ENCODE data around the gene UBE2D1. TPM values are rescaled to one million over a fixed set of nuclear protein-coding genes. Genes with fewer than 3 reads are reported as not detected.

UBE2D1 gene
- total and polyA plus RNA-seq, 9 of the 15 experiments (the other 6 are each of a cell fraction or from before 2014, with no cell fraction given) = 4.1 to 24.4 (median 12.3) TPM

DNA sequence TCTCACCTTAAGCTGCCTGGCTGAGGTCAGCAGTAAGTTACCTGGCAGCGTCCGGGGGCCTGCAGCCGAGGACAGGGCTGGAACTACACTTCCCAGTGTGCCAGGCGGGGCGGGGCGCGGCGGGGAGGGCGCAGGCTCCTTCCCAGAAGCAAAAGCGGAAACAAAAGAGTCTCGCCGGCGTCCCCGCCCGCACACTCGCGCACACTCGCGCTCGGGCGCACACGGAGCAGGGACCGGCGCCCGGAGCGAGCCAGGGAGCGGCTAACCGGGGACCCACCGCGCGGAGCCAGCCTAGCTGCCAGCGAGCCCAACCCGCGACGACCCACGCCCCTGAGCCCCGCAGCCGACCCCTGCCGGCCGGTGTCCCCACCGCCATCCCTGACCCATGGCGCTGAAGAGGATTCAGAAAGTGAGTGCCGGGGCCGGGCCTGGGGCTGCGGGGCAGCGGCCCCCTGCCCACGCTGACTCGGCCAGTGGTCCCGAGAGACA is at the start of gene UBE2D1 (continued):
- peak; percentile 4 for TF ChIP-seq RBM25 (IDR thresholded peaks at IDR 0.05; ENCODE audit: low read depth, low read length, severe bottlenecking)
- no peak for TF ChIP-seq NR2C1 (IDR thresholded peaks at IDR 0.05)
- peak; percentile 67 for TF ChIP-seq NR2C1 (tag; IDR thresholded peaks at IDR 0.05)
- TF ChIP-seq PHF20 (IDR thresholded peaks at IDR 0.05; ENCODE audit: partially characterized antibody) = peak; percentile 68
- TF ChIP-seq, protein P1, sequence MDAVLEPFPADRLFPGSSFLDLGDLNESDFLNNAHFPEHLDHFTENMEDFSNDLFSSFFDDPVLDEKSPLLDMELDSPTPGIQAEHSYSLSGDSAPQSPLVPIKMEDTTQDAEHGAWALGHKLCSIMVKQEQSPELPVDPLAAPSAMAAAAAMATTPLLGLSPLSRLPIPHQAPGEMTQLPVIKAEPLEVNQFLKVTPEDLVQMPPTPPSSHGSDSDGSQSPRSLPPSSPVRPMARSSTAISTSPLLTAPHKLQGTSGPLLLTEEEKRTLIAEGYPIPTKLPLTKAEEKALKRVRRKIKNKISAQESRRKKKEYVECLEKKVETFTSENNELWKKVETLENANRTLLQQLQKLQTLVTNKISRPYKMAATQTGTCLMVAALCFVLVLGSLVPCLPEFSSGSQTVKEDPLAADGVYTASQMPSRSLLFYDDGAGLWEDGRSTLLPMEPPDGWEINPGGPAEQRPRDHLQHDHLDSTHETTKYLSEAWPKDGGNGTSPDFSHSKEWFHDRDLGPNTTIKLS (IDR thresholded peaks at IDR 0.05; ENCODE audit: borderline replicate concordance, low read depth) = peak; percentile 69; the same call in 1 of the 2 replicates
- no peak for TF ChIP-seq SREBF2 (CRISPR knock-in tag; IDR thresholded peaks at IDR 0.05)
- peak; percentile 97 to 99 for TF ChIP-seq MAZ (CRISPR knock-in tag; conservative IDR thresholded peaks at IDR 0.05 in 1 of 2, IDR thresholded peaks at IDR 0.05 in 1 of 2)
- TF ChIP-seq PTBP1 (IDR thresholded peaks at IDR 0.05; ENCODE audit: low read depth, low read length) = no peak
- peak; percentile 51; the same call in 1 of the 2 replicates for TF ChIP-seq ELF2 (CRISPR knock-in tag; IDR thresholded peaks at IDR 0.05)
- no peak for TF ChIP-seq BCOR (IDR thresholded peaks at IDR 0.05)
- TF ChIP-seq RB1 (IDR thresholded peaks at IDR 0.05; ENCODE audit: low read depth) = peak; percentile 58; the same call in 1 of the 2 replicates
- TF ChIP-seq CAMTA2 (CRISPR knock-in tag; conservative IDR thresholded peaks at IDR 0.05) = no peak
- peak; percentile 82 for TF ChIP-seq GABPA (tag; conservative IDR thresholded peaks at IDR 0.05; ENCODE audit: low read depth)
- no peak for TF ChIP-seq U2AF2 (optimal IDR thresholded peaks at IDR 0.05; ENCODE audit: low read depth, low read length)
- TF ChIP-seq CBX1 (IDR thresholded peaks at IDR 0.05; ENCODE audit: low read depth) = peak; percentile 73
- TF ChIP-seq YY1 (IDR thresholded peaks at IDR 0.05; ENCODE audit: borderline replicate concordance in 1 of 3, control insufficient read depth in 1 of 3, extremely low read depth in 1 of 3, insufficient read depth in 3 of 3, insufficient read length in 1 of 3, insufficient replicate concordance in 2 of 3, low read depth in 1 of 3, low read length in 2 of 3) = peak in 2 of 3 experiments; percentile 29 to 44
- TF ChIP-seq ZNF764 (CRISPR knock-in tag; IDR thresholded peaks at IDR 0.05; ENCODE audit: low read depth) = peak; percentile 49; the same call in 1 of the 2 replicates
- TF ChIP-seq, protein P2, sequence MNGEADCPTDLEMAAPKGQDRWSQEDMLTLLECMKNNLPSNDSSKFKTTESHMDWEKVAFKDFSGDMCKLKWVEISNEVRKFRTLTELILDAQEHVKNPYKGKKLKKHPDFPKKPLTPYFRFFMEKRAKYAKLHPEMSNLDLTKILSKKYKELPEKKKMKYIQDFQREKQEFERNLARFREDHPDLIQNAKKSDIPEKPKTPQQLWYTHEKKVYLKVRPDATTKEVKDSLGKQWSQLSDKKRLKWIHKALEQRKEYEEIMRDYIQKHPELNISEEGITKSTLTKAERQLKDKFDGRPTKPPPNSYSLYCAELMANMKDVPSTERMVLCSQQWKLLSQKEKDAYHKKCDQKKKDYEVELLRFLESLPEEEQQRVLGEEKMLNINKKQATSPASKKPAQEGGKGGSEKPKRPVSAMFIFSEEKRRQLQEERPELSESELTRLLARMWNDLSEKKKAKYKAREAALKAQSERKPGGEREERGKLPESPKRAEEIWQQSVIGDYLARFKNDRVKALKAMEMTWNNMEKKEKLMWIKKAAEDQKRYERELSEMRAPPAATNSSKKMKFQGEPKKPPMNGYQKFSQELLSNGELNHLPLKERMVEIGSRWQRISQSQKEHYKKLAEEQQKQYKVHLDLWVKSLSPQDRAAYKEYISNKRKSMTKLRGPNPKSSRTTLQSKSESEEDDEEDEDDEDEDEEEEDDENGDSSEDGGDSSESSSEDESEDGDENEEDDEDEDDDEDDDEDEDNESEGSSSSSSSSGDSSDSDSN (IDR thresholded peaks at IDR 0.05; ENCODE audit: borderline replicate concordance in 1 of 2, low read depth in 2 of 2, low read length in 2 of 2) = peak in 1 of 2 experiments; percentile 64; a peak in 1 of 4 replicates
- no peak for TF ChIP-seq HLTF (IDR thresholded peaks at IDR 0.05)
- TF ChIP-seq ILK (tag; IDR thresholded peaks at IDR 0.05; ENCODE audit: borderline replicate concordance, low read depth) = no peak
- TF ChIP-seq ATF7 (IDR thresholded peaks at IDR 0.05) = peak; percentile 43; the same call in 1 of the 2 replicates
- TF ChIP-seq GABPB2 (CRISPR knock-in tag; conservative IDR thresholded peaks at IDR 0.05) = no peak
- peak; percentile 84 to 87 for TF ChIP-seq NRF1 (conservative IDR thresholded peaks at IDR 0.05 in 1 of 2, IDR thresholded peaks at IDR 0.05 in 1 of 2)
- TF ChIP-seq, protein P3, sequence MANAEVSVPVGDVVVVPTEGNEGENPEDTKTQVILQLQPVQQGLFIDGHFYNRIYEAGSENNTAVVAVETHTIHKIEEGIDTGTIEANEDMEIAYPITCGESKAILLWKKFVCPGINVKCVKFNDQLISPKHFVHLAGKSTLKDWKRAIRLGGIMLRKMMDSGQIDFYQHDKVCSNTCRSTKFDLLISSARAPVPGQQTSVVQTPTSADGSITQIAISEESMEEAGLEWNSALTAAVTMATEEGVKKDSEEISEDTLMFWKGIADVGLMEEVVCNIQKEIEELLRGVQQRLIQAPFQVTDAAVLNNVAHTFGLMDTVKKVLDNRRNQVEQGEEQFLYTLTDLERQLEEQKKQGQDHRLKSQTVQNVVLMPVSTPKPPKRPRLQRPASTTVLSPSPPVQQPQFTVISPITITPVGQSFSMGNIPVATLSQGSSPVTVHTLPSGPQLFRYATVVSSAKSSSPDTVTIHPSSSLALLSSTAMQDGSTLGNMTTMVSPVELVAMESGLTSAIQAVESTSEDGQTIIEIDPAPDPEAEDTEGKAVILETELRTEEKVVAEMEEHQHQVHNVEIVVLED (CRISPR knock-in tag; IDR thresholded peaks at IDR 0.05) = peak; percentile 71

Data from K562 (cell line).